ENCODE results near the gene JAG1.

JAG1 gene

DNA sequence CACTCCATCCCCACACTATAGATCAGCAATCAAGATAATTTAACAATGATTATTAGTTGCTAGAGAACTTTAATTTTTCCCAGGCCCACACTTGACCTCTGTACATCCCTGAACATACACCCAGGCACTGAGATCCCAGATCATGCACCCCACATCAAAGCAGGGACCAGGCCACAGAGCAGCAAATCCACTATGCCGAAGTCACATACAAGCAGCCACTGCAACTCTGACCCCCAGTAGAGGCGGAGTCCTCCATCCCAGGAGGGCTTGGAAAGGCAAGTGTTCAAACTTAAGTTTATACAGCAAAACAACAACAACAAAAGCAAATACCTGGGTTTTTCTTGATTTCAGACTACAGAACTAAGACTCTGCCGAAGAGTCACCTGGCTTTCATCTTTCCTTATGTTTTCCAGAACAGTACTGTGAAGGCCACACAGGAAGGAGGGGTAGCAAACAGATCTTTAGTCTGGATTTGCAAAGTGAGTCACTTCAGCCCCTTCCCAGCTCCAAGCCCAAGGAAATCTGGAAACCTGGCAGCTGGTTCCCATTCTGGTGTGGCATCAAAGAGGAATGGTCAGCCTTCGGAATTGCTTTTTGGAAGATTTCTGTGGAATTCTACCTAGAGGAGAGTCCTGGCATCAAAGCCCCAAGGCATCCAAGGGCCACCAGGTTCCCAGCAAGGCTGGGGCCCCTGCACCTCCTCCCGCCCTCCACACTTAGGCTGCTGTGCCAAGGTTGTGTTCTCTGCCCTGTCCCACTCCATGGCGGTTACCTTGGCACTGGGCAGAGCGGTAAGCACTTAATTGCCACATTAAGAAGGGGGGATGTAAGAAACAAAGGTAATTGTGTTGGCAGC is 7.3 kb downstream of the JAG1 start:
- DNase-seq: no peak

DNA sequence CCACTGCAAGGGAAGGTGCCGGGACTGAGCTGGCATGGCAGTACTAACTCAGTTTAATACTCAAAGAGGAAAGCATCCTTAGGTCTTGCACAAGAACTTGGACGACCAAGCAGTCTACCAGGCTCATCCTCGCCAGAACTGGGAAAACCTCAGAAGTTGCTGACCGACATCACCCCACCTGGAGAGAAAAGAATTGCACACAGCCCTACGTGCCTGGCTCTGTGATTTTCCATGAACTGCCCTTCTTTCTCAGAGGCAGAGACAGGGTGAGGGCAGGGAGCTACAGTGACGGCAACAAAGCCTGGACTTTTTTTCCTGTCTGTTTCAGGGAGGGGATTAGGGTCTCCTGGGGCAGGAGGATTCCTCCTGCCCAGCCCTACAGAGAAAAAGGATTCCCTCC is 8.0 kb downstream of the JAG1 start:
- DNase-seq: no peak

DNA sequence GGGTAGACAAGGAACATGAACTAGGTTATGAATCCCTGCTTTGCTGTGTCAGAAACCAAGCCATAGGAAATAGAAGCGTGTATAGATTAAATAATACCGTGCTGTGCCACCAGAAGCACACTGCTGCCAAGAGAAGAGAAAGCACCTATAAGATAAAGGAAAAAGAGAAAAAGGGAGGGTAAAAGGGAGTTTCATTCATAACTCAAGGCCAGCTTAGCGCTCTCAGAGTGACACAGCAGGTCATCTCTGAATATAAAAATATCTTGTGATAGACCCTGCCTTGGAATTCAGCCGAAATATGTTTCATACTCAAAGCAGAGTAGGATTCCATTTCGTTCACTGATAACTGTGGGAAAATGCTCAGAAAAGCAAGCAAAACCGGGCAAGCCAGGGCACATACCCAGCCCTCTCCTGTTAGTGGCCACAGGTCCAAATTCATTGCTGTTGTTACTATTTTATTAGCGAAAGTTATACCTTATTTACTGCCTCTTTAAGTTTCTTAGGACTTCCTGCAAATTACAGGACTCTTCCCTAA is 8.7 kb downstream of the JAG1 start:
- no peak for DNase-seq

DNA sequence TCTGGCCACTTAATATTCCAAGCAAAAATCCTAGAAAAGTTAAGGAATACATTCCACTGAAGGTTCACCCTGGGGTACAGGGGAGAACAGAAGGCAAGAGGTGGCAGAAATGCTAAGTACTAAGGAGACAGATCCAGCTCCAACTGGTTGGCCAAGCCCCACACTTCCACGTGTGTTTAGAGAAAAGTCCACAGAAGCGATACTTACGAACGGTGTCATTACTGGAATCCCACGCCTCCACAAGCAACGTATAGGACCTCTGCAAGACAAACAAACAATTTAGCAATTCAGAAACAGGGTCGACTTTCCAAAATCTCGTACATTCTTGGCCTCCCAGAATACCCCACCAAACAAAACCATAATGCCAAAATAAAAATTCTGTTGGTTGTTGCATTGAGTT is 10.0 kb downstream of the JAG1 start:
- no peak for DNase-seq

DNA sequence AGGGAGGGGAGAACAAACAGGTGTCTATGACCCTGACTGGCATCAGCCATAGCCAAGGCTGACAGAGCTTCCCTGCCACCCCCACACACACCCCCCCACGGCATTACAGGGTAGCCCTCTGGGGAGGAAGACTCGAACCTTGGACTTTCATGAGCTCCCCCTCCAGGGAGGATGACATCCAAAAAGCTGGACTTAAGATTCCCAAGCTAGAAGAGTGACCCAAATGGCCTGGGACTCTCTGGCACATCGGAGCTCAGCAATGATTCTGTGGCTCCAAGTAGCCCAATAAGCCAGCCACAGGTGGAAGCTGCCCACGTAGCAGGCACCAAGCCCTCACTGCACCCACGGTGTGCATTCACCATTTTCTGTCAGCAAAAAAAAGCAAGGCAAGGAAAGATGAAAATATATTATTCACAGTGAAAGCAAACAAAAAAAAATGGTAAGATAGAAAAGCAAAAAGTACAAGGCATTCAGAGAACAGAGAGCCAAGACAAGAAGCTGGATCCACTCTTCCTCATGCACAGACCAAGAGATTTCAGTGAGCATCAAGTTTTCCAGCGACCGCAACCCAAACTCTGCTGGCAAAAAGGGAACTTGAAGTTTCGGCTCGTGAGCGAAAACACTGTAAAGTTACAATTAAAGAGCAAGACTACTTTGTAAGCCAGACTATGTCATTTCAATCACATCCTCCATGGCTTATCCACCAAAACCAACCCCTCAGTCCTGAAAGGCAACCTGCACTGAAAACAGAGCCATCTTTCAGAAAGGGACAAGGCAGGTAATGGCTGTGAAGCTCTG is 10.9 kb downstream of the JAG1 start:
- no peak for DNase-seq

DNA sequence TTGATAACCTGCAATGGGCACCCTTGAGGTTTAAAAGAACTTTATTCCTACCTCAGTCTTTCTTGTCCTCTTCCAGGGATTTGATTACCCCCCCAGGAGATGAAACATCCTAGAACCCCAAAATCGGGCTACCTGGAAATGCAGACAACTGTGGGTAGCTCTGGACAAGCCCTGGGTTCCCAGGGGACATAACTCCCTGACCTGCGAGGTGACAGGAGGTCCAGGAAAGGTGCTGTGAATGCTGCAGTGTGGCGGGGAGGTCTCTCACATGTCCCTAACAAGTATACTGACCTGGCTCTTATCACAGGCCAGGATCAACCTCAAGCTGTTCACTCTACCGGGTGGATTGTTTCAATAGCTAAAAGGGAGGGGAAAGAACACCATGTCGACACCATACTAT is 11.6 kb downstream of the JAG1 start:
- no peak for DNase-seq

DNA sequence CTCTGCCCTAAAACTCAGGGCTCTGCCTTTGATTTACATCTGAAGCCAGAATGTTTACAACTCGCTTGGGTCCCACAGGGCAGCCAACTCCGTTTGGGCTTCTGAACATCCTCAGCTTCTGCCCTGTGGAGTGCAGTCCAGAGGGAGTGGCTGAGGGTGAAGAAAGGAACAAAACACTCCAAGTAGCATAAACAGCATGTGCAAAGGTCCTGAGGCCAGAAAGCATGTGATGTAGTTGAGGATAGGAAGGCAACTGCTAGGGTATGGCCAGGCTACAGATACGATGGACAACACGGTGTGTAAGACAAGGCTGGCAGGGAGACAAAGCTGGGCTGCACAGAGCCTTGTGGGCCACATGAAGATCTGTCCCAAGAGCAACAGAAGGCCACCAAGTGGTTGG is 12.5 kb downstream of the JAG1 start:
- no peak for DNase-seq

DNA sequence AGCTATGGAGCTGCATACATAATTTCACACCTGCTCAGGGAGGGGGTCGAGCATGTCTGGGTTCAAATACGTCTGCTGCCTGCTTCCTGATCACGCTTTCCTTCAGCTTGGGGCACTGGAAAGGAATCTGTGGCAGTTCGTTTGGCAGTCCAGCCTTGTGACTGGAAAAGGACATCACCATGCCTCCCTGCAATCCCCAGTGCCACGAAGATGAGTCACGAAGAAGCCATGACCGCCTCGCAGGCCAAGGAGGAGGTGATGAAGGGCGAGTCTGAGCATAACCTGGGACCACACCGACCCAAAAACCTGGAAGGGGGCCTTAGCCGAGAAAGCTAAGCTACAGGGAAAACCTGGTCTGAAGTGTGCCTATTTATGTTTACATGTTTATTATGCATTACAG is 13.1 kb downstream of the JAG1 start:
- no peak for DNase-seq

DNA sequence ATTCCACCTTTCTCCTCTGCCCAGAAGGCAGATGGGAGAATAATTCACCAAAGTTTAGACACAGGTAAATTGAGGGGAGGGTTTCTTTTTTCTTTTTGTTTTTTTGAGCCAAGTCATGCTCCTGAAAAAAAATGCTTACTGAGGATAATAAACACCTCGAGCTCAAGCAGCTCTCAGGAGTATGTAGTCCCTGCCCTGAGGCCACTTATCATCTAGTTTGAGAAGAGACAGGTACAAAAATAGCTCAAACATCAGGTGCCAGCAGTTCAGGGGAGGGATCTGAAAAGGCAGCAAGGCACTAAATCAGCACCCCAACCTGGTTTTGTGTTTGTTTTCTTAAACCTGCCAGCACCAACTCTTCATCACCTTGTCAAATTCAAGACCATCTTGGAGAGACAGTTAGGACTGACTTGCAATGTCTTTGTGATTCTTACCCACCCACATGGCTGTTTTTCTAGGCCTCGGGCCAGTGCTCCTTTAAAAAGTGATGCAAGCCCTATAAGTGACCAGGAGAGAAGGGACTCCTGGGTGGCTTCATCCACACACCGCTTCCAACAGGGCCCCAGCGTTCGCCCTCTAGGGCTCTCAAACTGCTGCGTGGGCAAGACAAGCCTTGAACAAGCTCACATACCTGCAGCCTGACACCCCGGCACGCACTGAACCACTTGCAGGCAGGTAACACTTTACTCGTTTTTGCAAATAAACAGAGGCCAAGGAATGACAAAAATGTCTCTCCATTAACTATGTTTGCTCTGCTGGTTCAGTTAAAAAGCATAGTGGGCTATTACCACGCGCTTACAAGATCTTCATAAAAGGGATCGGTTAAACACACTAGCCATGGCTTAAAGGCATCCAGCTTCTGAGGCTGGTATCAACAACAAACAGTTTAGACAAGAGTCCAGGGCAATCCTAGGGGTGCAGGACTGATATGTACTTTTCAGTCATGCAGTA is 13.9 kb downstream of the JAG1 start:
- no peak for DNase-seq

DNA sequence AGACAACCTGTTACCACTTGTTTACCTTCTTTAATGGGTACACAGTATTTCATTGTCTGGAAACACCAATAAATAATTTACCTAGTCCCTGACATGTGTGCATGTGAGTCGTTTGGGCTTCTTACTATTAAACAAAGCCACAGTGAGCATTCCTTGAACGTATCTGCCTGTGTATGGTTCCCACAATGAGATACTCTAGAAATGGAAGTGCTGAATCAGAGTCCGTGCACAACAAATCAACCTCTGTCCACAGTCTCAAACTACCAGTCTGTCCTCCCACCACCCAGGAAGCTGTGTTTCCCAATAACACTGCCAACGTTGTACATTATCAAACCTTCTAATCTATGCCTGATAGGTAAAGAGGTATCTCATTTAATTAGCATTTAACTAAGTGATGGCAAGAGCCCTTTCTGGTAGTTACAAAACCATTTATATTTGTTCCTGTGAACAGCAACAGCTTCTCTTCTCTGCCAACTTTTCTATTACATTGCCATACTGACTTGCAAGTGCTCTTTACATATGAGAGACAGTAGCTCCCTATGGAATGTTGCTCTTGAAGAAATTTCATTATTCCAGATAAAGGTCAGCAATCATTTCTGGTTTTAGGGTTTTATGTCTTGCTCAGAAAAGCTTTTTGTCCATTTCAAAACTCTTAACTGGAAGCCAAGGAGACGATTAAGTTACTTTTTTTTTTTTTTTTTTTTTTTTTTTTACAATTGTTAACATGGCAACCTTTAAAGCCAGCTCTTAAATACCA is 14.7 kb downstream of the JAG1 start:
- DNase-seq: no peak

DNA sequence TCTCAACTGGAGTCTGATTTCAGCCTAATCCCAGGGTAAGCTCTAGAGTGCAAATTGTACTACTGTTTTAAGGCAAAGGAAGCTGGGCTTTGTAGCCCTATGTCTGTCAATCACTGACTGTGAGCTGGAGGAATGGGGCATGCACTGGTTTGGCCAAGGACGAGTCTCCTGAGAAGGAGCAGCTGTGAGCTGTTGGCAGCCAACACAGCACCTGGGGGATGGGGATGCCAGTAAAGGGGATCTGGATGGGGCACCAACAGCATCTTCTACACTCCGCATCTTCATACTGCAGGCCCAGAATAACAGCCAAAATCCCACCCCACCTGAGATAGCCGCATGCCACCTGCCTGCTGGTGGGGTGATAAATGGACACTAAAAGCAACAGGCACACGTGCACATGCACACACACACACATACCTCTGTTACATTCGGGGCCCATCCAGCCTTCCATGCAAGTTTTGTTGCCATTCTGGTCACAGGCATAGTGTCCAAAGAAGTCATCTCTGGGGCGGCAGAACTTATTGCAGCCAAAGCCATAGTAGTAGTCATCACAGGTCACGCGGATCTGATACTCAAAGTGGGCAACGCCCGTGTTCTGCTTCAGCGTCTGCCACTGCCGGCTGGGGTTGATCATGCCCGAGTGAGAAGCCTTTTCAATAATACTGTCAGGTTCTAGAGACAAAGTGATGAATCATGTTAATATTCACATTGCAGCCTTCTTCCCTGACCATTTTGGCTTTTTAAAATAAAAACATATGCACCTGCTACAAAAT is 15.6 kb downstream of the JAG1 start:
- no peak for DNase-seq

DNA sequence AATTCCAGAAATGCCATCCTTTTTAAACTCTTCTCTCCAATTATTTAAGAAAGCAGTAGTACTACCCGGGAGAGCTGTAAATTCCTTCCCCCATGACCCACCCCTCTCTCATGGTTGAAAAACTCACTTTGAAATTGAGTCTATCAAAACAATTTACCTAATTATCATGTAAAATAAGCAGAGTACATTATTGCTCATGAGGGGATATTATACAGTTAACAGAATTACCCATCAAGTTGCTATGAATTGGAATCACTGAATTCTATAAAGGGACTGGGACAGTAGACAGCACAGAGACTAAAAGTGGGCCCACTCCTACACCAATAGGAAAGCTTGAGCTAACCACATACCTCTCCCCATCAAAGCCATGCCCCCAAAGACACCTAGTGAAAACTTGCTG is 16.3 kb downstream of the JAG1 start:
- DNase-seq: no peak

DNA sequence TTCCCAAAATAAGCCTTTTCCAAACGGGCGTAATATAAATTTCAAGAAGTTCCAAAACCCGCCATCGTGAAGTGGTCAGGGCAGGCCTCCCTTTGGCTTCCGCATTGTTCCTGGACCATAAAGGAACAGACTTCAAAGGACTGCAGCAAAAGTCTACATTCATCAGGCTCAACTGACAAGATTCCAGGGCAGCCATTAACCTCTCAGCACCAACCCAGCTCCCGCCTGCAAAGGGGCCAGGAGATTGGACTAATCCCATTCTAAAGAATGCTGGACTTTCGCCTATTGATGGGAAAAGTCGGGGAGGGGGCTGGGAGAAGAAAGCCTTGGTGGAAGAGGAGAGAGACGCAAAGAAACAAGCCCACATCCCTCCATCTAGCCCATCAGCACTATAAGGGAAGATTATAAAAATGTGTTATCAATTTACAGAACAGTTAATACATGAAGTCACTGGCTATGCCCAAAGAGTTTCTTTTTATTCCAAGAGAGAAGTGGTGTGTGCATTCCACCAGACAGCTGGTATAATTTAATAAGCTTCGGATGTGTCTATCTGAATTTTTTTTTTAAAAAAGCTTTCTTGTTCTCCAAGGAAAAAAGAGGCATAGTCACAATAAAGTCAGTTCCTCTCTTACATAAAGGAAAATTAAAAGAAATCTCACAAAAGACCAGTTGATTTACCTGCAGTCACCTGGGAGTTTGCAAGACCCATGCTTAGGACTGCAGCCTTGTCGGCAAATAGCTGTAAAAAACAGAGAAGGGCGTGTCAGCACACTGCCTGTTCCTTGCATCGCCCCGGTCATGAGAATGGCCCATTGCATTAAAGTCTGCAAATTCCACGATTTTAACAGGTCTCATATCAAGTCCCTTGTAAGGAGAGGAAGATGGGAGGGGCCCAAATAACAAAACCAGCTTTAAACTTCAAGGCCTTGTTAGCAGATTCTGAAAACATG is 17.8 kb downstream of the JAG1 start:
- no peak for DNase-seq

DNA sequence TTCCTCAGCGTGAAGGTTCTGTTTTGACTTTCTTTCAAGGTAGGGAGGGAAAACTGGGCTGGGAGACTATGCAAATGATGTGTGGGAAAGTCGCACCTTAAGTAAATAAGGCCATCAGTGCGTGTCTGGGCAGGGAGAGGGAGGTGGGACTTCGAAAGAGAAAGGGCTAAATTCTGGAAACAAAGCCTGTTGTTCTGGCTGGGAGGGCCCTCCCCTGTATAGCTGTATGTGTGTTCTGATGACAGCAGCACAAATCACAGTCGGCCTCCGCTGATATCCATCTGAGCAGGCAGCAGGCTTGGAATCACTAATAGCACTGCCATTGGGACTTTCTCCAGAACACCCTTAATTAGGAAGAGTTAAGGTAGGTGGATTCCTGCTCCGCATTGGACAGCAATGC is 19.2 kb downstream of the JAG1 start:
- DNase-seq: no peak

DNA sequence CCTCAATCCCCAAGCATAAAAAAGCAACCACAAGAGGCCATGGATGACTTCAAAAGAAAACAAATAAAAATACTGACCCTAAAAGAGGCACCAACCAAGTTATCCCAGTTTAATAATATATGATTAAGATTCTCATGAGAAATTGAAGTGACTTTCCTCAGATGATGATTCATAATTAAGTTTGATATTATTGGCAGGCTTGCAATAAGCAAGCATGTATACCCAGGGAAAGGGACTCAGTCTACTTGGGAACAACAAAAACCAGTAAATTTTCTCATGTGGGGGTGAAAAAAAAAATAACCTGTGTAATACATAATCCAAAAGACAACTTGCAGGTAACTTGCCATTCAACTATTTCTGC is 19.6 kb downstream of the JAG1 start:
- no peak for DNase-seq

DNA sequence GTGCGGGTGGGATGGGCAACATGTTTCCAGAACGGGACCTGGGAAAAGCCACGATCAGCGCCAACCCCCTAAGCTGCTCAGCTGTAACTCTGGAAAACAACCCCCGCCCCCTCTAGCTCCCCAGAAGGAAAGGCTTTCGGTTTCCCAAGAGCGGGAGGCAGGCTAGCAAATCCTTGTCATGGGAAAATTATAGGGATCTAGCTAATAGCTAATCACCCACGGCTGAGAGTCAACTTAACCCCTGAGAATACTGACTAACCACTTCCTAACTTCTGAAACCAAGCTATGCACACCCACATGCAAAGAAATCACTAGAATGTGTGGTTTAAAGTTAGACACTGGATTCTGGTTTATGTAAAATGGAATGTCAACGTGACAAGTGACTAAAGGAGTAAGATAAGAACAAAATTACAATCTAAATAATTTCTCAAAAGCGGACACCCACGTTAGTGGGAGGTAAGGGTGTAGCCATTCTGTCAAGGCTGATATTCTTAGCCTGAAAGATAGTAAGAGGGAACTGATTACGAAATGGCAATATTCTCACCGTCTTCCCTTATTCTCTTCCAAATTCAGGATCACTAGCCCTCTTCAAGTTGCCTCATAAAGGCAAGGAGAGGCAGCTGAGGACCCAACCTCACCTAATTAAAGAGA is 20.1 kb downstream of the JAG1 start:
- no peak for DNase-seq

DNA sequence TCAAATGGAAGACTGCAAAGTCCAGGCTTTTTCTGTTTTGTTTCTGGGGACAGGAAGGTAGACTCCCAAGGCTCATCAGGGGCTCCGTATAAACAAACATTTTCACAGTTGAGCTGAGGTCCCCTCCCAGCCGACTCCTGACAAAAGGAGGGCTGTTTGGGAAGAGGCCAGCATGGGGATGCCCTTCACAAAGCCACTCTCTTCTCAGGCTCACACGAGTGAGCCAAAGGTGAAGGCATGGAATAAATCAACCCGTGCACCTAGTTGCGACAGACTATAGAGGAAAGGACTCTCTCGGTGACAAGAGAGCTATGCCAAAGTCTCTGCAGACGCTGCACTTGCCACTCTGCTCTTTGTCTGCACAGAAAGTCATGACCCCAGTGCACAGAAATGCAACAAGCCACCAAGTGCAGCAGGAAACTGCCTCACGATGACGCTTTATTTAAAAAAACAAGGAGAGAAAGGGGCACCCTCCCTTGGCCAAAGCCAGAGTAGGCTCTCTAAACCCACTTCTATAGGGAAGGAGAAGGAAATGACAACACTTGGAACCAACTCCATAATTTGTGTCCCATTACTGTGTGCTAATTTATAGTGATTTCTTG is 21.0 kb downstream of the JAG1 start:
- no peak for DNase-seq

DNA sequence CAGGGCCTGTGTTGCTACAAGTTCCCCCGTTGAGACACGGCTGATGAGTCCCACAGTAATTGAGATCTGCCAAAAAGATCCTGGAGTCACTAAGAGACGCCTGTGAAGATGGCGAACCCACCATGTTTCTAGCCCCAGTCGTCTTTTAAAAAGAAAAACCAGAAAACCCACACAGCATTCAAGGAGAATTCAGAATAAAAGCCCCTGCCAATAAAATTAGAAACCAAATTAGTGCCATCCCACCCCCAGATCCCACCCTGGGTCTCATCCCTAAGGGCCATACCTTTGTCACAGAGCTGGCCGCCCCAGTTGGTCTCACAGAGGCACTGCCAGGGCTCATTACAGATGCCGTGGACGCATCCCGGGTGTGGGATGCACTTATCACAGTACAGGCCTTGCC is 21.6 kb downstream of the JAG1 start:
- no peak for DNase-seq

Measured in activated CD4-positive, alpha-beta T cell treated with anti-CD3 and anti-CD28 coated beads for 4 hours (primary cell).